Panc1 (cell line): Measurements from ENCODE around the gene ZDHHC8. TPM values are rescaled to one million over a fixed set of nuclear protein-coding genes. Genes with fewer than 3 reads are reported as not detected.

Experiments
- ATAC-seq: fragments of 200-7000 bp; cut with Tn5 transposase; 2 replicates; pipeline ENCODE4 v1.9.1; 2020; ENCODE audit warnings: mild to moderate bottlenecking, moderate library complexity
- BruUV-seq: library from RNA; stranded (reverse); fragments of 400-500 nt; replicated peaks from 2 replicates; lab custom pipeline; 2021; lab: Mats Ljungman, UMichigan
- CTCF ChIA-PET: fragments of 300-600 bp; sonication (Branson Sonifier 250); formaldehyde crosslinking; loops from one replicate; lab custom pipeline; 2022; ENCODE audit warnings: antibody characterized with exemption; lab: Charles Lee
- POLR2A ChIA-PET: fragments of 300-600 bp; sonication (Branson Sonifier 250); formaldehyde crosslinking; loops from one replicate; lab custom pipeline; 2022; ENCODE audit warnings: antibody characterized with exemption; lab: Charles Lee
- DNase-seq: peaks from one replicate; pipeline ENCODE4 v3.0.0-alpha.2; 2010; ENCODE audit warnings: low read depth, low spot score
- H3K27ac ChIP-seq: 2 replicates; pipeline ENCODE4 v1.5.1; 2011; ENCODE audit warnings: mild to moderate bottlenecking, low read length, inconsistent platforms
- H3K27me3 ChIP-seq: fragments of 200-500 bp; sonication (Bioruptor generic); 2 replicates; pipeline ENCODE4 v1.6.0; 2014; ENCODE audit warnings: low read length, inconsistent platforms; ENCODE audit not compliant: control insufficient read depth, insufficient read depth
- H3K36me3 ChIP-seq: fragments of 200-500 bp; sonication (Bioruptor generic); 2 replicates; pipeline ENCODE4 v1.5.1; 2014; ENCODE audit warnings: inconsistent platforms, mild to moderate bottlenecking, low read length, moderate library complexity; ENCODE audit not compliant: control insufficient read depth, insufficient read depth
- H3K4me1 ChIP-seq: 2 replicates; pipeline ENCODE4 v1.5.1; 2011; ENCODE audit warnings: inconsistent platforms, mild to moderate bottlenecking, low read length, moderate library complexity; ENCODE audit not compliant: control insufficient read depth, insufficient read depth
- H3K4me3 ChIP-seq, 2 experiments: 2 replicates each; pipeline ENCODE4 v1.5.1; 2011 to 2012; ENCODE audit warnings: low read depth in 2 of 2, low read length in 2 of 2, mild to moderate bottlenecking in 2 of 2, inconsistent platforms in 1 of 2, moderate library complexity in 1 of 2
- H3K9me3 ChIP-seq: fragments of 200-500 bp; sonication (Bioruptor generic); 2 replicates; pipeline ENCODE4 v1.5.1; 2014; ENCODE audit warnings: low read depth, mild to moderate bottlenecking, inconsistent platforms, low read length, moderate library complexity; ENCODE audit not compliant: control insufficient read depth, insufficient read depth
- POLR2AphosphoS5 ChIP-seq: IDR thresholded peaks from 2 replicates; pipeline ENCODE4 v1.6.1; 2012; ENCODE audit warnings: mild to moderate bottlenecking, low read depth, low read length, moderate library complexity
- SIN3A ChIP-seq: IDR thresholded peaks from 2 replicates; pipeline ENCODE4 v1.6.1; 2012; ENCODE audit warnings: low read depth, mild to moderate bottlenecking, low read length, moderate library complexity, borderline replicate concordance; ENCODE audit not compliant: insufficient read depth
- TCF7L2 ChIP-seq: IDR thresholded peaks from 2 replicates; pipeline ENCODE4 v1.6.1; 2011; ENCODE audit warnings: mild to moderate bottlenecking, low read depth, low read length, inconsistent platforms
- in situ Hi-C: cut with HindIII; loops from 2 replicates; pipeline ENCODE4 v1.10.0; 2016; ENCODE audit warnings: low sequenced_read_pairs, low pct_unique_long_range_greater_than_20kb
- intact Hi-C: fragments of 100-400 bp; cut with micrococcal nuclease; formaldehyde crosslinking; loops from one replicate; pipeline ENCODE4 v1.10.0; 2022; ENCODE audit not compliant: unreplicated experiment
- total RNA-seq: library from RNA; stranded (reverse); gene quantifications from one replicate; pipeline ENCODE4 v1.2.1, GENCODE V29; 2021; ENCODE audit not compliant: unreplicated experiment
- TF ChIP-seq, protein P1 (sequence below): fragments of 450-650 bp; IDR thresholded peaks from 2 replicates; pipeline ENCODE4 v1.5.1; 2017; ENCODE audit warnings: mild to moderate bottlenecking
- TF ChIP-seq, protein P2 (sequence below), 2 experiments: IDR thresholded peaks; 2 replicates each; pipeline ENCODE4 v1.6.1; 2011 to 2012; ENCODE audit warnings: low read depth in 2 of 2, control low read depth in 1 of 2, low read length in 1 of 2, mild to moderate bottlenecking in 1 of 2, moderate library complexity in 1 of 2; ENCODE audit not compliant: insufficient read depth in 1 of 2

Gene ZDHHC8
- total RNA-seq, 1 experiment from 2014 or later, result 79.0 TPM

DNA sequence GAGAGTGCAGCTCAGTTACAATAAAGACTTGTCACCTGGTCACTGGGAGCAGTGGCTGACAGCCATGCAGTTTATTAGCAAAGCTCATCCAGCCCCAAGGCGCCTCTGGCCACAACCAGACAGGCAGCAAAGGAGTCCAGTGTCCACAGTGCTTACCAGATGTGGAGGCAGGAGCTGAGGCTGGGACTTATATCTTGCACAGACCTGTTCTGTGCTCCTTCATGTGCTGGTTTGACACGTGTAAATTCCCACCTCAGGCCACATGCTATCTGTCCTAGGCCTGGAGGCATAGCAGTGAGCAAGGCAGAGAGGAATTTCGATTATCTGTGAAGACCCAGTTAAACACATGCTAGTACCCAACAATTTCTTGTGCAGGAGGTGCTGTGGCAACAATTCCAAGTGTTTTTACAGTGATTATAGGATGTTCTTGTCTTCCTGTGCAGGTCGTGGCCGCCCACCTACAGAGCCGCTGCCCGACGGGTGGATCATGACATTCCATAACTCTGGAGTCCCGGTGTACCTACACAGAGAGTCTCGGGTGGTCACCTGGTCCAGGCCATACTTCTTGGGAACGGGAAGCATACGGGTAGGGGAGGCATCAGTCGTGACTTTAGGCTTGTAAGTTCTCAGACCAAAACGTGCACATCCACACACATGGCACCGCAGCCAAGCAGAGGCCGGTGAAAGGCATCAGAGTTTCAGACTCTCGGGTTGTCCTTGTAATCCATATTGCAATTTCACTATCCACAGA, 42.2 kb upstream of the ZDHHC8 start:
- Histone ChIP-seq H3K27me3 (no peaks in the 10 kb centered on the region), H3K4me3 (no peak overlapping the region), H3K36me3 (peaks cover 7% of the 10 kb centered on the region), H3K4me1 (peaks cover 2% of the 10 kb centered on the region; the same call in 1 of the 2 replicates), H3K9me3 (no peaks in the 10 kb centered on the region), H3K27ac (no peak overlapping the region)
- intact Hi-C loops, result no loop called here
- in situ Hi-C loops, result no loop called here
- no peak for ATAC-seq
- BruUV-seq, result no TSS peak
- ChIA-PET POLR2A (no interaction called here), CTCF (no interaction called here)
- no peak for DNase-seq
- TF ChIP-seq TCF7L2 (no peak), SIN3A (no peak), POLR2AphosphoS5 (no peak)
- TF ChIP-seq, protein P1, sequence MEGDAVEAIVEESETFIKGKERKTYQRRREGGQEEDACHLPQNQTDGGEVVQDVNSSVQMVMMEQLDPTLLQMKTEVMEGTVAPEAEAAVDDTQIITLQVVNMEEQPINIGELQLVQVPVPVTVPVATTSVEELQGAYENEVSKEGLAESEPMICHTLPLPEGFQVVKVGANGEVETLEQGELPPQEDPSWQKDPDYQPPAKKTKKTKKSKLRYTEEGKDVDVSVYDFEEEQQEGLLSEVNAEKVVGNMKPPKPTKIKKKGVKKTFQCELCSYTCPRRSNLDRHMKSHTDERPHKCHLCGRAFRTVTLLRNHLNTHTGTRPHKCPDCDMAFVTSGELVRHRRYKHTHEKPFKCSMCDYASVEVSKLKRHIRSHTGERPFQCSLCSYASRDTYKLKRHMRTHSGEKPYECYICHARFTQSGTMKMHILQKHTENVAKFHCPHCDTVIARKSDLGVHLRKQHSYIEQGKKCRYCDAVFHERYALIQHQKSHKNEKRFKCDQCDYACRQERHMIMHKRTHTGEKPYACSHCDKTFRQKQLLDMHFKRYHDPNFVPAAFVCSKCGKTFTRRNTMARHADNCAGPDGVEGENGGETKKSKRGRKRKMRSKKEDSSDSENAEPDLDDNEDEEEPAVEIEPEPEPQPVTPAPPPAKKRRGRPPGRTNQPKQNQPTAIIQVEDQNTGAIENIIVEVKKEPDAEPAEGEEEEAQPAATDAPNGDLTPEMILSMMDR, result no peak
- TF ChIP-seq, protein P2, sequence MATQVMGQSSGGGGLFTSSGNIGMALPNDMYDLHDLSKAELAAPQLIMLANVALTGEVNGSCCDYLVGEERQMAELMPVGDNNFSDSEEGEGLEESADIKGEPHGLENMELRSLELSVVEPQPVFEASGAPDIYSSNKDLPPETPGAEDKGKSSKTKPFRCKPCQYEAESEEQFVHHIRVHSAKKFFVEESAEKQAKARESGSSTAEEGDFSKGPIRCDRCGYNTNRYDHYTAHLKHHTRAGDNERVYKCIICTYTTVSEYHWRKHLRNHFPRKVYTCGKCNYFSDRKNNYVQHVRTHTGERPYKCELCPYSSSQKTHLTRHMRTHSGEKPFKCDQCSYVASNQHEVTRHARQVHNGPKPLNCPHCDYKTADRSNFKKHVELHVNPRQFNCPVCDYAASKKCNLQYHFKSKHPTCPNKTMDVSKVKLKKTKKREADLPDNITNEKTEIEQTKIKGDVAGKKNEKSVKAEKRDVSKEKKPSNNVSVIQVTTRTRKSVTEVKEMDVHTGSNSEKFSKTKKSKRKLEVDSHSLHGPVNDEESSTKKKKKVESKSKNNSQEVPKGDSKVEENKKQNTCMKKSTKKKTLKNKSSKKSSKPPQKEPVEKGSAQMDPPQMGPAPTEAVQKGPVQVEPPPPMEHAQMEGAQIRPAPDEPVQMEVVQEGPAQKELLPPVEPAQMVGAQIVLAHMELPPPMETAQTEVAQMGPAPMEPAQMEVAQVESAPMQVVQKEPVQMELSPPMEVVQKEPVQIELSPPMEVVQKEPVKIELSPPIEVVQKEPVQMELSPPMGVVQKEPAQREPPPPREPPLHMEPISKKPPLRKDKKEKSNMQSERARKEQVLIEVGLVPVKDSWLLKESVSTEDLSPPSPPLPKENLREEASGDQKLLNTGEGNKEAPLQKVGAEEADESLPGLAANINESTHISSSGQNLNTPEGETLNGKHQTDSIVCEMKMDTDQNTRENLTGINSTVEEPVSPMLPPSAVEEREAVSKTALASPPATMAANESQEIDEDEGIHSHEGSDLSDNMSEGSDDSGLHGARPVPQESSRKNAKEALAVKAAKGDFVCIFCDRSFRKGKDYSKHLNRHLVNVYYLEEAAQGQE (IDR thresholded peaks at IDR 0.05; ENCODE audit: insufficient read depth in 1 of 2, low read depth in 2 of 2, low read length in 1 of 2), result no peak

DNA sequence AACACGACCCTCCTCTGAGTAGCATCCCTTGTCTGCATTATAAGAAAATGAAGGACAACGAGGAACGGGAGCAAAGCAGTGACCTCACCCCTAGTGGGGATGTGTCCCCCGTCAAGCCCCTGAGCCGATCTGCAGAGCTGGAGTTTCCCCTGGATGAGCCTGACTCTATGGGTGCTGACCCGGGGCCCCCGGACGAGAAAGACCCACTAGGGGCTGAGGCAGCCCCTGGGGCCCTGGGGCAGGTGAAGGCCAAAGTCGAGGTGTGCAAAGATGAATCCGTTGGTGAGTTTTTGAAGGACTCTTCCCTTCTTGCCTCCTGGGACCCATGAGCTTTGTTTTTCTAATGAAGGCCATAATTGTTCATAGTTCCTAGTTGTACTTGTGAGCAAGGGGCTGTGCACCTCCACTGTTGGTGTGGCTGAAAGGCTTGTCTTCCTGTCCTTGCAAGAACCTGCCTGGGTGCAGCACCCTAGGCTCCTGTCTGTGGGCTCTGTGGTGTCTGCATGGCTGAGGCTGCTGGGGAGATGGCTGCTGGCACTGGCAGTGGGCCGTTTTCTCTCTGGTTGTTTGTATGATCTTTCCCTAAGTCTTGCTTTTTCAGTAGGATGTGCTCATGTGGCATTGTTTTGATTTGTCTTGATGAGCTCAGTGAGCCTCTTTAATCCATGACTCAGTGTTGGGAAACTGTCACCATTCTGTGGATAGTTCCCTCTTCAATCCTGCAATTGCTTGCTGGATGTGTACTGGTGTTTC, 41.5 kb upstream of the ZDHHC8 start:
- intact Hi-C loops (no loop called here), in situ Hi-C loops (no loop called here)
- H3K4me1 ChIP-seq, result no peaks in the 10 kb centered on the region
- no peak for ATAC-seq
- CTCF ChIA-PET, result no interaction called here
- H3K36me3 ChIP-seq, result peaks cover 7% of the 10 kb centered on the region
- no TSS peak for BruUV-seq
- no peaks in the 10 kb centered on the region for H3K9me3 ChIP-seq
- H3K27ac ChIP-seq, result no peak overlapping the region
- DNase-seq, result no peak
- TF ChIP-seq POLR2AphosphoS5 (no peak), SIN3A (no peak), TCF7L2 (no peak)
- TF ChIP-seq, protein P1, result no peak
- TF ChIP-seq, protein P2 (IDR thresholded peaks at IDR 0.05; ENCODE audit: insufficient read depth in 1 of 2, low read depth in 2 of 2, low read length in 1 of 2), result no peak
- POLR2A ChIA-PET, result interaction anchor here (0.6 kb wide), 1 partner anchor 371 kb away, joined by 12 read pairs; no protein-coding TSS in a partner anchor
- no peaks in the 10 kb centered on the region for H3K27me3 ChIP-seq
- no peak overlapping the region for H3K4me3 ChIP-seq
